ENCODE data around the gene ARPP21.
"Not testable (repeated sequence)": the region's sequence is repeated elsewhere in the genome, so short reads cannot be mapped to it uniquely, and the experiment has no call there.

Gene ARPP21

GRCh38 chr3:35639254-35640186, at the start of gene ARPP21:
ARPP21 (plus strand) TSS chr3:35639525; CDS start chr3:35681752, 42,227 bp downstream.
- no peak for DNase-seq

GRCh38 chr3:35592589-35593295, 46.6 kb upstream of the ARPP21 start:
- DNase-seq, result no peak

- DNase-seq, result no peak
These were observed 44.6 kb upstream of the ARPP21 start for GRCh38 chr3:35594739-35595138.

- peak; percentile 5 for DNase-seq
These were observed 42.9 kb upstream of the ARPP21 start for GRCh38 chr3:35596335-35596995.

- DNase-seq, result no peak
These were observed 41.8 kb upstream of the ARPP21 start for GRCh38 chr3:35597490-35597889.

- no peak for DNase-seq
These were observed 40.5 kb upstream of the ARPP21 start for GRCh38 chr3:35598804-35599203.

- no peak for DNase-seq
These were observed 37.4 kb upstream of the ARPP21 start for GRCh38 chr3:35601959-35602358.

- no peak for DNase-seq
These were observed 36.9 kb upstream of the ARPP21 start for GRCh38 chr3:35602395-35602936.

GRCh38 chr3:35616346-35616745, 23.0 kb upstream of the ARPP21 start:
- DNase-seq, result no peak

GRCh38 chr3:35617370-35617769, 22.0 kb upstream of the ARPP21 start:
- DNase-seq, result no peak

- DNase-seq, result not testable (repeated sequence)
These were observed 19.1 kb upstream of the ARPP21 start for GRCh38 chr3:35620238-35620637.

- no peak for DNase-seq
These were observed 14.6 kb upstream of the ARPP21 start for GRCh38 chr3:35624698-35625097.

- DNase-seq, result peak; percentile 6
These were observed 5.8 kb upstream of the ARPP21 start for GRCh38 chr3:35633332-35634124.

- no peak for DNase-seq
These were observed 3.9 kb upstream of the ARPP21 start for GRCh38 chr3:35635407-35635806.

- DNase-seq, result no peak
These were observed 3.2 kb upstream of the ARPP21 start for GRCh38 chr3:35635926-35636683.

- no peak for DNase-seq
These were observed 910 bp upstream of the ARPP21 start for GRCh38 chr3:35638251-35638979.

- DNase-seq, result no peak
These were observed 408 bp upstream of the ARPP21 start for GRCh38 chr3:35638980-35639253.

GRCh38 chr3:35640190-35641165, 1.2 kb downstream of the ARPP21 start:
- DNase-seq, result no peak

- DNase-seq, result no peak
These were observed 2.0 kb downstream of the ARPP21 start for GRCh38 chr3:35641331-35641730.

All from fibroblast of skin of right biceps (primary cell).